HepG2 (cell line): ENCODE measurements around the gene RIOK3. TPM values are rescaled to one million over a fixed set of nuclear protein-coding genes. Genes with fewer than 3 reads are reported as not detected.

Experiments used
- BHLHE40 ChIP-seq: IDR thresholded peaks from 2 replicates; pipeline ENCODE4 v1.6.1; 2011; ENCODE audit warnings: low read length, improper control_type of control experiment
- CCDC6 ChIP-seq: sonication (generic); formaldehyde crosslinking; IDR thresholded peaks from 2 replicates; pipeline ENCODE4 v1.8.1; 2022; ENCODE audit warnings: mild to moderate bottlenecking, missing genetic modification reagents, moderate library complexity
- CEBPB ChIP-seq: IDR thresholded peaks from 2 replicates; pipeline ENCODE4 v1.6.1; 2011; ENCODE audit warnings: low read depth, low read length, improper control_type of control experiment, borderline replicate concordance
- DNMT3B ChIP-seq: conservative IDR thresholded peaks from 2 replicates; pipeline ENCODE4 v1.6.1; 2016; ENCODE audit warnings: missing biosample characterization, control low read depth
- HCFC1 ChIP-seq: fragments of 150-350 bp; IDR thresholded peaks from 2 replicates; pipeline ENCODE4 v1.6.1; 2014; ENCODE audit warnings: low read depth, low read length
- IRF2 ChIP-seq: IDR thresholded peaks from 2 replicates; pipeline ENCODE4 v1.6.1; 2018; ENCODE audit warnings: missing genetic modification reagents, missing compliant biosample characterization
- NONO ChIP-seq, 2 experiments: fragments of 450-650 bp in 1 of 2; sonication (generic) in 1 of 2; formaldehyde crosslinking in 1 of 2; IDR thresholded peaks in 1 of 2; conservative IDR thresholded peaks in 1 of 2; 2 replicates each; pipeline versions ENCODE4 v1.6.1 to v1.8.0; 2017 to 2022; ENCODE audit warnings: mild to moderate bottlenecking in 1 of 2, missing genetic modification reagents in 1 of 2, moderate library complexity in 1 of 2
- RAD51 ChIP-seq: fragments of 450-650 bp; IDR thresholded peaks from 2 replicates; pipeline ENCODE4 v1.6.1; 2016; ENCODE audit warnings: borderline replicate concordance
- RFXANK ChIP-seq: IDR thresholded peaks from 2 replicates; pipeline ENCODE4 v1.6.1; 2016
- RXRA ChIP-seq: sonication (generic); formaldehyde crosslinking; IDR thresholded peaks from 2 replicates; pipeline ENCODE4 v1.5.1; 2020; ENCODE audit warnings: missing genetic modification reagents
- SALL1 ChIP-seq: sonication (generic); formaldehyde crosslinking; IDR thresholded peaks from 2 replicates; pipeline ENCODE4 v1.8.0; 2022; ENCODE audit warnings: mild to moderate bottlenecking, missing genetic modification reagents
- ZFP37 ChIP-seq: sonication (generic); formaldehyde crosslinking; IDR thresholded peaks from 2 replicates; pipeline ENCODE4 v1.4.0; 2020; ENCODE audit warnings: missing genetic modification reagents, borderline replicate concordance
- ZNF235 ChIP-seq: sonication (generic); formaldehyde crosslinking; IDR thresholded peaks from 2 replicates; pipeline ENCODE4 v1.8.1; 2023; ENCODE audit warnings: mild to moderate bottlenecking, missing genetic modification reagents, borderline replicate concordance
- ZNF501 ChIP-seq: sonication (generic); formaldehyde crosslinking; IDR thresholded peaks from 2 replicates; pipeline ENCODE4 v1.5.1; 2020; ENCODE audit warnings: mild to moderate bottlenecking, moderate library complexity, missing genetic modification reagents
- ZNF547 ChIP-seq: sonication (generic); formaldehyde crosslinking; IDR thresholded peaks from 2 replicates; pipeline ENCODE4 v1.5.1; 2020; ENCODE audit warnings: mild to moderate bottlenecking, missing genetic modification reagents
- polyA plus RNA-seq, 8 experiments: library from polyadenylated mRNA; depleted of rRNA in 3 of 8; stranded (reverse) in 7 of 8; unstranded in 1 of 8; fragments of >200 nt; fragmentation: Illumina TruSeq in 4 of 8; extraction: Trizol in 4 of 8; gene quantifications; 2 replicates each; pipeline versions ENCODE4 v1.2.1 to v1.2.3, GENCODE V29; 2011 to 2016; ENCODE audit warnings: low read depth in 4 of 8, missing spikeins in 1 of 8, mixed read lengths in 1 of 8; ENCODE audit not compliant: insufficient read depth in 1 of 8
- total RNA-seq, 5 experiments: library from RNA; depleted of rRNA; stranded (reverse); fragments of >200 nt; fragmentation: Illumina TruSeq; extraction: Trizol; gene quantifications; 2 replicates each; pipeline ENCODE4 v1.2.3, GENCODE V29; 2016; ENCODE audit warnings: low read depth in 1 of 5

Gene RIOK3
- total and polyA plus RNA-seq, 2 of the 13 experiments (the other 11 are each of a cell fraction or from before 2014, with no cell fraction given), result 26.7 to 36.0 TPM

GRCh38 chr18:23452728-23453679 lies at the start of gene RIOK3 (continued):
- 0 out of 2 replicates have a peak, but pooled peaks have one; percentile 38 for TF ChIP-seq IRF2 (CRISPR knock-in tag)
- TF ChIP-seq BHLHE40, result peak; percentile 53; the same call in 1 of the 2 replicates
- TF ChIP-seq ZNF547, result peak; percentile 19
- peak; percentile 32; the same call in 1 of the 2 replicates for TF ChIP-seq HCFC1
- TF ChIP-seq ZNF235, result peak; percentile 76; the same call in 1 of the 2 replicates
- peak; percentile 80 for TF ChIP-seq ZNF501 (CRISPR knock-in tag)
- TF ChIP-seq ZFP37 (CRISPR knock-in tag), result peak; percentile 44; the same call in 1 of the 2 replicates
- TF ChIP-seq SALL1 (CRISPR knock-in tag), result peak; percentile 57
- TF ChIP-seq DNMT3B (CRISPR knock-in tag), result peak; percentile 35; the same call in 1 of the 2 replicates
- TF ChIP-seq RXRA (CRISPR knock-in tag), result peak; percentile 83
- TF ChIP-seq RAD51, result peak; percentile 33; the same call in 1 of the 2 replicates
- 0 out of 2 replicates have a peak, but pooled peaks have one; percentile 24 for TF ChIP-seq RFXANK (CRISPR knock-in tag)
- peak; percentile 38; the same call in 1 of the 2 replicates for TF ChIP-seq CEBPB
- TF ChIP-seq NONO (IDR thresholded peaks at IDR 0.05), result no peak
- peak; percentile 77 for TF ChIP-seq NONO (CRISPR knock-in tag; conservative IDR thresholded peaks at IDR 0.05)
- TF ChIP-seq CCDC6 (CRISPR knock-in tag), result 0 out of 2 replicates have a peak, but pooled peaks have one; percentile 56
